ENCODE measurements around the gene CDK2. TPM values are rescaled to one million over a fixed set of nuclear protein-coding genes. Genes with fewer than 3 reads are reported as not detected.
"Not testable (repeated sequence)": the region's sequence is repeated elsewhere in the genome, so short reads cannot be mapped to it uniquely, and the experiment has no call there.

Gene CDK2
- total RNA-seq, 2 donors from 2014 or later: 24.3 to 28.2 TPM

- 31% methylated on average over 14 of the region's 14 CpGs for WGBS
- H3K4me3 ChIP-seq: peak overlapping the region; percentile 51 to 71
- H3K9me3 ChIP-seq: no peaks in the 10 kb centered on the region
- H3K4me1 ChIP-seq (replicated peaks): peaks cover 6% of the 10 kb centered on the region
- H3K27ac ChIP-seq: peak overlapping the region; percentile 81 to 82
- intact Hi-C loops (cut with DNase I): loop anchor here (5.0 to 10.0 kb wide), 2 partner anchors 46 to 109 kb away; partner anchors contain the start of genes PA2G4 and RPS26
- H3K27me3 ChIP-seq (replicated peaks; ENCODE audit: insufficient read depth): no peaks in the 10 kb centered on the region
- peaks cover 5 to 25% of the 10 kb centered on the region in 2 donors for H3K36me3 ChIP-seq
- DNase-seq (ENCODE audit: low spot score): peak; percentile 42
- TF ChIP-seq POLR2A (IDR thresholded peaks at IDR 0.05) (no peak), POLR2AphosphoS5 (IDR thresholded peaks at IDR 0.05) (peak; percentile 63)
- TF ChIP-seq, protein P1, sequence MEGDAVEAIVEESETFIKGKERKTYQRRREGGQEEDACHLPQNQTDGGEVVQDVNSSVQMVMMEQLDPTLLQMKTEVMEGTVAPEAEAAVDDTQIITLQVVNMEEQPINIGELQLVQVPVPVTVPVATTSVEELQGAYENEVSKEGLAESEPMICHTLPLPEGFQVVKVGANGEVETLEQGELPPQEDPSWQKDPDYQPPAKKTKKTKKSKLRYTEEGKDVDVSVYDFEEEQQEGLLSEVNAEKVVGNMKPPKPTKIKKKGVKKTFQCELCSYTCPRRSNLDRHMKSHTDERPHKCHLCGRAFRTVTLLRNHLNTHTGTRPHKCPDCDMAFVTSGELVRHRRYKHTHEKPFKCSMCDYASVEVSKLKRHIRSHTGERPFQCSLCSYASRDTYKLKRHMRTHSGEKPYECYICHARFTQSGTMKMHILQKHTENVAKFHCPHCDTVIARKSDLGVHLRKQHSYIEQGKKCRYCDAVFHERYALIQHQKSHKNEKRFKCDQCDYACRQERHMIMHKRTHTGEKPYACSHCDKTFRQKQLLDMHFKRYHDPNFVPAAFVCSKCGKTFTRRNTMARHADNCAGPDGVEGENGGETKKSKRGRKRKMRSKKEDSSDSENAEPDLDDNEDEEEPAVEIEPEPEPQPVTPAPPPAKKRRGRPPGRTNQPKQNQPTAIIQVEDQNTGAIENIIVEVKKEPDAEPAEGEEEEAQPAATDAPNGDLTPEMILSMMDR (IDR thresholded peaks at IDR 0.05): peak; percentile 68 to 93 (median 82)
Observed at GRCh38 chr12:55996201-55996714, 29.6 kb downstream of the CDK2 start.

DNA sequence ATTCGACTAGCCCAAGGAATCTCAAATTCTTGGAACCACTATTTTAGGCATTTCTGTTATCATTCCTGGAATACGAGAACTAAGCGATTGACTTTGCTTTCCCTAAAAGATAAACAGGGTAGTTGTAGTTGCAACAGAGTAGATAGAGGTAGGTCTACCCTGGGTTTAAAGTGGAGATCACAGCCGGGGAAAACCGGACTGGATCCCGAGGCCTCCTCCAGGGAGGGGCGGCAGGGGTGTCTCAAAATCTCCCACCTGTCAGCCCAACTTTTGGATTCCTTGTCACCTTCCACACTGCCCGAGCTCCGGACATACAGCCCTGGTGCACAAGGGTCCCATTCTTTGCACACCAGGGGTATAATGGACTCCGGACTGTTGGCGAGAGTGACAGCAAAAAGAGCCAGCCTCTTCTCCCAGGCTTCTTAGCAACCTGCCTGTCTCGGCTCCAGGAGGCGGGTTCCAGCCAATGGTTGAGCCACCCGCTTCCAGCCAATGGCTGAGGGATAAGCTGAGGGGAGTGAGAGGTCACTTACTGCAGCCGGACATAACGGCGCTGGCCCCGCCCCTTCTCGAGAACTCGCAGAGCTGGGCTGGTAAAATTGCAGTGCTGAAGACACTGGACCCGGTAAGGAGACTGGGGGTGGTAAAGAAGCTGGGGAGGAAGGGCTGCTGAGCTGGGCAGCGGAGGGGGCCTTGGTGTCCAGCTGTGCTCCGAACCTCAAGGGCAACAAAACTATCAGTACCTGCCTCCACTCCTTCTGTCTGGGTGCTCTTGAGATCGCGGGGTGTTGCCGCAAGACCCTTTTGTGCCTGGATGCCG is 30.3 kb downstream of the CDK2 start, which contains the start of gene SUOX:
TSS of gene SUOX (plus strand) at position 562 of the 820 bp plus-strand sequence. CDS start 4,946 bp downstream, outside the sequence.
- intact Hi-C loops (cut with DNase I): loop anchor here (5.0 to 10.0 kb wide), 2 partner anchors 45 to 108 kb away; partner anchors contain the start of genes PA2G4 and RPS26
- H3K4me1 ChIP-seq (replicated peaks): peaks cover 6% of the 10 kb centered on the region
- H3K36me3 ChIP-seq: peaks cover 3 to 19% of the 10 kb centered on the region in 2 donors
- under 1% methylated on average over 27 of the region's 27 CpGs for WGBS
- H3K27me3 ChIP-seq (replicated peaks; ENCODE audit: insufficient read depth): no peaks in the 10 kb centered on the region
- H3K4me3 ChIP-seq: peak within 1 kb of the TSS; percentile 51 to 71
- peak; percentile 98 for DNase-seq (ENCODE audit: low spot score)
- TF ChIP-seq, protein P1 (IDR thresholded peaks at IDR 0.05): peak in 1 of 4 experiments; percentile 29
- TF ChIP-seq POLR2A (IDR thresholded peaks at IDR 0.05) (peak; percentile 74), POLR2AphosphoS5 (IDR thresholded peaks at IDR 0.05) (peak; percentile 96)
- peak within 1 kb of the TSS; percentile 81 to 82 for H3K27ac ChIP-seq
- no peaks in the 10 kb centered on the region for H3K9me3 ChIP-seq

DNA sequence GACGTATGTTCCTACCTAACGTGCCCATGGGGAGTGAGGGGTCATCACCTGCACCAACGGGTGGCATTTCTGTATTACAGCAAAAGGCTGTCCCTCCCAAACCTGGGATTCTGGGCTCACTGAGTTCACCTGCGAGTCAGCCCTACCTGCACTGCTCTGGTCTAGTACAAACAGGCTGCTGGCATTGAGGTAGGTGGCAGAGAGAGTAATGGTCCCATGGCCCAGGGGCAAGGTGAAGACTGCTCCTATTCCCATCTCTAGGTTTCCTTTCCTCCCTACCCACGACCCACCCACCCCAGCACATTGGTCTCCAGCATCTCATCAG is 30.9 kb downstream of the CDK2 start:
- peak overlapping the region; percentile 81 to 82 for H3K27ac ChIP-seq
- TF ChIP-seq POLR2AphosphoS5 (IDR thresholded peaks at IDR 0.05) (no peak), POLR2A (IDR thresholded peaks at IDR 0.05) (no peak)
- TF ChIP-seq, protein P1 (IDR thresholded peaks at IDR 0.05): no peak
- no peaks in the 10 kb centered on the region for H3K9me3 ChIP-seq
- H3K4me3 ChIP-seq: peak overlapping the region; percentile 51 to 71
- no peaks in the 10 kb centered on the region for H3K27me3 ChIP-seq (replicated peaks; ENCODE audit: insufficient read depth)
- H3K4me1 ChIP-seq (replicated peaks): peaks cover 6% of the 10 kb centered on the region
- peaks cover 0 to 13% of the 10 kb centered on the region in 2 donors for H3K36me3 ChIP-seq
- 3% methylated on average over 5 of the region's 5 CpGs for WGBS
- intact Hi-C loops (cut with DNase I): loop anchor here (5.0 to 10.0 kb wide), 2 partner anchors 45 to 107 kb away; partner anchors contain the start of genes PA2G4 and RPS26
- DNase-seq (ENCODE audit: low spot score): no peak

- H3K9me3 ChIP-seq; H3K4me1 ChIP-seq (replicated peaks); H3K4me3 ChIP-seq; H3K36me3 ChIP-seq; H3K27ac ChIP-seq; H3K27me3 ChIP-seq (replicated peaks; ENCODE audit: insufficient read depth); DNase-seq (ENCODE audit: low spot score): not testable (repeated sequence)
- intact Hi-C loops (cut with DNase I): loop anchor here (5.0 to 10.0 kb wide), 2 partner anchors 43 to 105 kb away; partner anchors contain the start of genes PA2G4 and RPS26
- 77% methylated on average over 6 of the region's 6 CpGs for WGBS
Observed at GRCh38 chr12:55999522-55999921, 32.9 kb downstream of the CDK2 start.

DNA sequence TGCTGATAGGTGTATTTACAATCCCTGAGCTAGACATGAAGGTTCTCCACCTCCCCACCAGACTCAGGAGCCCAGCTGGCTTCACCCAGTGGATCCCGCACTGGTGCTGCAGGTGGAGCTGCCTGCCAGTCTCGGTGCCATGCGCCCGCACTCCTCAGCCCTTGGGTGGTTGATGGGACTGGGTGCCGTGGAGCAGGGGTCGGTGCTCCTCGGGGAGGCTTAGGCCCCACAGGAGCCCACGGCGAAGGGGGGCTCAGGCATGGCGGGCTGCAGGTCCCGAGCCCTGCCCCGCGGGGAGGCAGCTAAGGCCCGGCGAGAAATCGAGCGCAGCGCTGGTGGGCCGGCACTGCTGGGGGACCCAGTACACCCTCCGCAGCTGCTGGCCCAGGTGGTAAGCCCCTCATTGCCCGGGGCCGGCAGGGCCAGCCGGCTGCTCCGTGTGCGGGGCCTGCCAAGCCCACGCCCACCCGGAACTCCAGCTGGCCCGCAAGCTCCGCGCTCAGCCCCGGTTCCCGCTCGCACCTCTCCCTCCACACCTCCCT is 33.4 kb downstream of the CDK2 start:
- not testable (repeated sequence) for H3K4me1 ChIP-seq (replicated peaks); H3K4me3 ChIP-seq; DNase-seq (ENCODE audit: low spot score); H3K27ac ChIP-seq; H3K9me3 ChIP-seq; H3K36me3 ChIP-seq; H3K27me3 ChIP-seq (replicated peaks; ENCODE audit: insufficient read depth)
- intact Hi-C loops (cut with DNase I): loop anchor here (5.0 to 10.0 kb wide), 2 partner anchors 42 to 105 kb away; partner anchors contain the start of genes PA2G4 and RPS26
- WGBS: 93% methylated on average over 28 of the region's 33 CpGs
